Measurements from ENCODE around the gene ZNF761. TPM values are rescaled to one million over a fixed set of nuclear protein-coding genes. Genes with fewer than 3 reads are reported as not detected.

ZNF761 gene
- polyA plus RNA-seq (2011; rRNA removed) (5.6 and 8.7 TPM in 2 replicates), polyA minus RNA-seq (2011; rRNA and poly(A)+ RNA removed) (3.4 and 3.6 TPM in 2 replicates)

DNA sequence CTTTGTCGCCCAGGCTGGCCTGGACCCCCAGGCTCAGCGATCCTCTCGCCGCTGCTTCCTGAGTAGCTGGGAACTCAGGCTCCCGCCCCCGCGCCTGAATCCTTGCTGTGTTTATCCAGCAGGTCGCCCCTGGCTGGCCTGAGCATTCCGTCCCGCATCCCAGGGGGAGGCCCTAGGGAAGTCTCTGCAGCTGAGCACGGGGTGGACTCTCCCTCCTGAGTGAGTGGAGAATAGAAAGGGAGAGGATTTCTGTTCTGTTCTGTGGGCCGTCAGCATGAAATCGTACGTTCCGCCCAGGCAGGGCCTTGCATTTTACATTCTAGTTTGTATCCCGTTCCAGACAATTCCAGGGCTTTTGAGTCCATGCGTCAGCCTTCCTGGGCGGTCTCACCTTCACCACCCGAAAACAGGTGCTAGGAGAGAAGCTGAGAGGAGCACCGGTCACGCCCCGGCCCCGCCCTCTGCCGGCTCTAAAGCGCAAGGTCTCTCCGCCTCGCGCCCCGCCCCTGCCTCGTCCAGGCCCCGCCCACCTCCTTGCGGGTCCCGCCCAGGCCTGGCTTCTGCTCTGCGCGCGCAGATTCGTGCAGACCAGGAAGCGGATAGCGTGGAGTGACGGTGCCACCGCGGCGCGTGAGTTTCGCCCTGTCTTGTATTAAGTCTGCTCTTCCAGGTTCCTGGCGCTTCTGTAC is at the start of gene ZNF761:
Gene ZNF761, plus strand, starts transcription at position 586 of the 689 bp plus-strand sequence. CDS start 15,285 bp downstream, outside the sequence.
- no peaks in the 10 kb centered on the region; the same call in 1 of the 2 replicates for H3K36me3 ChIP-seq (ENCODE audit: control insufficient read depth, insufficient read depth, low read length)
- ChIA-PET CTCF (interaction anchor here (1.2 kb wide), 1 partner anchor 8 kb away, joined by 4 read pairs; no protein-coding TSS in a partner anchor), POLR2A (no interaction called here)
- H3K27me3 ChIP-seq (ENCODE audit: control insufficient read depth, insufficient read depth, low read length), result no peaks in the 10 kb centered on the region
- H3K4me3 ChIP-seq (ENCODE audit: low read depth, low read length), result peak within 1 kb of the TSS; percentile 79
- peak; percentile 35 for DNase-seq (ENCODE audit: low read depth)
- TF ChIP-seq, protein P1, sequence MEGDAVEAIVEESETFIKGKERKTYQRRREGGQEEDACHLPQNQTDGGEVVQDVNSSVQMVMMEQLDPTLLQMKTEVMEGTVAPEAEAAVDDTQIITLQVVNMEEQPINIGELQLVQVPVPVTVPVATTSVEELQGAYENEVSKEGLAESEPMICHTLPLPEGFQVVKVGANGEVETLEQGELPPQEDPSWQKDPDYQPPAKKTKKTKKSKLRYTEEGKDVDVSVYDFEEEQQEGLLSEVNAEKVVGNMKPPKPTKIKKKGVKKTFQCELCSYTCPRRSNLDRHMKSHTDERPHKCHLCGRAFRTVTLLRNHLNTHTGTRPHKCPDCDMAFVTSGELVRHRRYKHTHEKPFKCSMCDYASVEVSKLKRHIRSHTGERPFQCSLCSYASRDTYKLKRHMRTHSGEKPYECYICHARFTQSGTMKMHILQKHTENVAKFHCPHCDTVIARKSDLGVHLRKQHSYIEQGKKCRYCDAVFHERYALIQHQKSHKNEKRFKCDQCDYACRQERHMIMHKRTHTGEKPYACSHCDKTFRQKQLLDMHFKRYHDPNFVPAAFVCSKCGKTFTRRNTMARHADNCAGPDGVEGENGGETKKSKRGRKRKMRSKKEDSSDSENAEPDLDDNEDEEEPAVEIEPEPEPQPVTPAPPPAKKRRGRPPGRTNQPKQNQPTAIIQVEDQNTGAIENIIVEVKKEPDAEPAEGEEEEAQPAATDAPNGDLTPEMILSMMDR (IDR thresholded peaks at IDR 0.05; ENCODE audit: insufficient read depth, low read depth, low read length), result peak; percentile 59

DNA sequence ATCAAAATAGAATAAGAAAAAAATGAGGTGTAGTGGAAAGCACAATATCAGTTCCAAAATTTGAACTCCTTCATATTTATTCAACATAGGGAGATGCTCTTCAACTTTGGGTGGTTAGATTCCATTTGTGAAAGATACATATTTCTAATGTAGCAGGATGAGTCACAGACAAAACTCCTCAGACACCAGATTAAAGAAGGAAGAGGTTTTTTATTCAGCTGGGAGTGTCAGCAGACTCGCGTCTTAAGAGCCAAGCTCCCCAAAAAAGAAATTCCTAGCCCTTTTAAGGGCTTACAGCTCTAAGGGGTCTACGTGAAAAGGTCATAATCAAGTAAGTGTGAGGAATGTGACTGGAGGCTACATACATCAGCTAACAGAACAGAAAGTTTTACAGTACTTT is 43.6 kb upstream of the ZNF761 start:
- no peak for DNase-seq (ENCODE audit: low read depth)
- ChIA-PET POLR2A (no interaction called here), CTCF (no interaction called here)
- Histone ChIP-seq H3K36me3 (ENCODE audit: control insufficient read depth, insufficient read depth, low read length) (no peaks in the 10 kb centered on the region), H3K4me3 (ENCODE audit: low read depth, low read length) (no peak overlapping the region), H3K27me3 (ENCODE audit: control insufficient read depth, insufficient read depth, low read length) (no peaks in the 10 kb centered on the region)
- TF ChIP-seq, protein P1 (IDR thresholded peaks at IDR 0.05; ENCODE audit: insufficient read depth, low read depth, low read length), result no peak

DNA sequence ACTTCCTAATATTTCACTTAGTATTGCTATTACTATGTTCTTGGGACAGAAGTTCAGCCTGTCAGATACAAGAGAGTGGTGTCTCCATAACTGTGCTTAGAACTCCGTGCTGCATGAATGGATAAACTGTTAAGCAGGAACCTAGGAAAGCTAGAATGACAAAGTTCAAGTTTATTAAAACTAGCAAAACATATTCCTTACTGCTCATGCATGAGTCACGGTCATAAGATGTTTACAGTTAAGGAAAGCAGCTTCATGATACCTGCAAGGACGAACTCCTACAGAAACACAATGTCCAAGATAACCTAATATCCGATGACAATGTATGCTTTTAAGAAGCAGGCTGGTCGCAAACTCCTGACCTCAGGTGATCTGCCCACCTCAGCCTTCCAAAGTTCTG is 42.9 kb upstream of the ZNF761 start:
- Histone ChIP-seq H3K4me3 (ENCODE audit: low read depth, low read length) (no peak overlapping the region), H3K27me3 (ENCODE audit: control insufficient read depth, insufficient read depth, low read length) (no peaks in the 10 kb centered on the region), H3K36me3 (ENCODE audit: control insufficient read depth, insufficient read depth, low read length) (no peaks in the 10 kb centered on the region)
- CTCF ChIA-PET, result no interaction called here
- no peak for DNase-seq (ENCODE audit: low read depth)
- POLR2A ChIA-PET, result no interaction called here
- TF ChIP-seq, protein P1 (IDR thresholded peaks at IDR 0.05; ENCODE audit: insufficient read depth, low read depth, low read length), result no peak

DNA sequence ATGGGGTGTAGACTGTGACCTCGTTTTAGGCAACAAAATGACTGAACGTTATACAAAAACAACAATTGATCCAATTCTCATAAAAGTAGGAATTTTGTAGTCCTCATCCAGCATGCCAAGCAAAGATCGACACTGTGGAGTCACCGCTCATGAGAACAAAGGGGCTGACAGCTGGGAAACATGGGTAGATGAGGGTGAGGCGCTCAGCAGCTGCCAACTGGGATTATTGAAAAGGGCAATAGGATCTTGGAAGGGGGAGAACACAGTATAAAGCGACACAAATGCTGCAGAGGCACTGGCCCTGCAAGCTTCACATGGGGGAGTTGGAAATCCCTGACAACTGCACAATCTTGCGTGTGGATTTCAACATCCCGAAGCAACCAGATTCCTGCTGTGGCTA is 42.2 kb upstream of the ZNF761 start:
- ChIA-PET POLR2A (no interaction called here), CTCF (no interaction called here)
- Histone ChIP-seq H3K36me3 (ENCODE audit: control insufficient read depth, insufficient read depth, low read length) (no peaks in the 10 kb centered on the region), H3K4me3 (ENCODE audit: low read depth, low read length) (no peak overlapping the region), H3K27me3 (ENCODE audit: control insufficient read depth, insufficient read depth, low read length) (no peaks in the 10 kb centered on the region)
- TF ChIP-seq, protein P1 (IDR thresholded peaks at IDR 0.05; ENCODE audit: insufficient read depth, low read depth, low read length), result no peak
- no peak for DNase-seq (ENCODE audit: low read depth)

DNA sequence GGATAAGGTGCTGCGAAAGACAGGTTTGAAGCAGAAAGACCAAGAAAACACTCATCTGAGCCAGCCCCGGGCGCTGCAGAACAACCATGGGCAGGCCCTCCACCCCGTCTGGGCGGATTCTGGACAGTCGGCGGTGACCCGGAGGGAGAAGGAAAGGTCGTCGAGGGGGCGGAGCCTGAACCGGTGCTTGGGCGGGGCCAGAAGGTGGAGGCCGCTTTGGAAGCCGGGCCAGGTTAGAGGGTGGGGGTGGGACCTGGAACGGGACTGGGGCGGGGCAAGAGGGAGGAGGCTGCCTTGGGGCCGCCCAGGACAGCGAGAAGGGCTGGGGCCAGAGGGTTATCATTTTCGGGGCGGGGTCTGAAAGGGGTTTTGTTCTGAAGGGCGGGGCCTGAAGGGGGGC is 41.8 kb upstream of the ZNF761 start:
- POLR2A ChIA-PET, result no interaction called here
- H3K4me3 ChIP-seq (ENCODE audit: low read depth, low read length), result no peak overlapping the region
- DNase-seq (ENCODE audit: low read depth), result no peak
- TF ChIP-seq, protein P1 (IDR thresholded peaks at IDR 0.05; ENCODE audit: insufficient read depth, low read depth, low read length), result no peak
- H3K36me3 ChIP-seq (ENCODE audit: control insufficient read depth, insufficient read depth, low read length), result no peaks in the 10 kb centered on the region
- H3K27me3 ChIP-seq (ENCODE audit: control insufficient read depth, insufficient read depth, low read length), result no peaks in the 10 kb centered on the region
- CTCF ChIA-PET, result no interaction called here
